GM18499 (cell line): ENCODE data around the gene SIM2.

Source experiments
- ATAC-seq: cut with Tn5 transposase; IDR thresholded peaks from one replicate; pipeline ENCODE4 v1.9.1; 2021; ENCODE audit warnings: moderate number of reproducible peaks; ENCODE audit not compliant: insufficient read depth, unreplicated experiment

SIM2 gene

GRCh38 chr21:36732761-36733160, 33.8 kb downstream of the SIM2 start:
- ATAC-seq, result no peak

- ATAC-seq, result no peak
Measured at GRCh38 chr21:36733857-36734256, 34.9 kb downstream of the SIM2 start.

GRCh38 chr21:36734367-36735200, 35.7 kb downstream of the SIM2 start:
- no peak for ATAC-seq

GRCh38 chr21:36735201-36735515, 36.2 kb downstream of the SIM2 start:
- no peak for ATAC-seq

- ATAC-seq, result no peak
Measured at GRCh38 chr21:36735724-36736320, 36.9 kb downstream of the SIM2 start.

- no peak for ATAC-seq
Measured at GRCh38 chr21:36738489-36739126, 39.7 kb downstream of the SIM2 start.

GRCh38 chr21:36741506-36741905, 42.6 kb downstream of the SIM2 start:
- no peak for ATAC-seq

GRCh38 chr21:36743008-36743407, 44.1 kb downstream of the SIM2 start:
- ATAC-seq, result no peak

- no peak for ATAC-seq
Measured at GRCh38 chr21:36743446-36743845, 44.5 kb downstream of the SIM2 start.

GRCh38 chr21:36744190-36744559, 45.3 kb downstream of the SIM2 start:
- no peak for ATAC-seq

GRCh38 chr21:36744560-36745231, 45.8 kb downstream of the SIM2 start:
- ATAC-seq, result no peak

GRCh38 chr21:36745459-36745858, 46.5 kb downstream of the SIM2 start:
- no peak for ATAC-seq

GRCh38 chr21:36747041-36747814, 48.3 kb downstream of the SIM2 start:
- no peak for ATAC-seq

GRCh38 chr21:36747815-36748383, 49.0 kb downstream of the SIM2 start:
- ATAC-seq, result no peak

GRCh38 chr21:36749935-36750575, 51.1 kb downstream of the SIM2 start:
- no peak for ATAC-seq

GRCh38 chr21:36750576-36750959, 51.7 kb downstream of the SIM2 start:
- no peak for ATAC-seq

- no peak for ATAC-seq
Measured at GRCh38 chr21:36751383-36751782, 52.5 kb downstream of the SIM2 start.

GRCh38 chr21:36753556-36753955, 54.6 kb downstream of the SIM2 start:
- no peak for ATAC-seq

GRCh38 chr21:36754241-36754898, 55.5 kb downstream of the SIM2 start:
- ATAC-seq, result no peak
